Activated T-helper 1 cell treated with anti-CD3 and anti-CD28 coated beads, Interleukin-2, amount 50 U/mL, for 16 hours (primary cell): ENCODE results near the gene STRC.
"Not testable (repeated sequence)": the region's sequence is repeated elsewhere in the genome, so short reads cannot be mapped to it uniquely, and the experiment has no call there.

Source experiments
- DNase-seq, 2 donors: peaks; one replicate each; pipeline ENCODE4 v3.0.0-alpha.2; 2020; ENCODE audit warnings: low read depth in 1 of 2, low spot score in 1 of 2

STRC gene

DNA sequence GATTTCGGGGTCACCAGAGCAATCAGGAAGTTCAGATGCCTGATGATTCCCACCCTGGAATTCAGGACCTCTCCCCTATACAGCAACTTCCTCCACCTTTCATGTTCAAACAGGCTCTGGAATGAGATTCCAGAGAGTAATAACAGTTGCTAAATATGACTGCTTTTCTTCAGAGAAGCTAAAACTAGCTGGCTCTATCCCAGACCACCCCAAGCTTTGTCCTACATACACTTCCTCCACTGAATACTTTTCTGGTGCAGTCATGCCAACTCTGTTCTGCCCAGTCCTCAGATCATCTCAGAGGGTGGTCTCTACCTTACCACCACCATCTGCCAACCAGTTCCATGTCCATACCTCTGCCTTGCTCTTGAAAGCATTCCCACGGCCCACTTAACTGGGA is 52.0 kb downstream of the STRC start:
- not testable (repeated sequence) for DNase-seq

DNA sequence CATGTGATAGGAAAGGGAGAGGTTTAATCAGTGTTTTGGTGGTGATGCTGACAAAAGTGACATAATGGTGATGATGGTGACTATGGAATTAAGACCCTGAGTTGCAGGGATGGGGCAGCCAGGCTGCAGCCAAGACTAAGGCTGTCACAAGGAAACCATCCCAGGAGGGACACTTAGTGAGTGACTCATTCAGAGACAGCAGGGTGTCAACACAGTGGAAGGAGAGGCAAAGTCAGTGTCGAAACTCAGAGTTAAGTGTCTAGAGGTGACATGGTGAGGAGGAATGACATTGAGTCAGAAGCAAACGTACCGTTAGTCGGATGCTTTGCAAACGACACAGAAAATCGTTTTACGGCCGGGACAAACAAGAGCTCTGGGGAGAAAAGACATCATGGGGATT is 54.8 kb downstream of the STRC start:
- not testable (repeated sequence) for DNase-seq

DNA sequence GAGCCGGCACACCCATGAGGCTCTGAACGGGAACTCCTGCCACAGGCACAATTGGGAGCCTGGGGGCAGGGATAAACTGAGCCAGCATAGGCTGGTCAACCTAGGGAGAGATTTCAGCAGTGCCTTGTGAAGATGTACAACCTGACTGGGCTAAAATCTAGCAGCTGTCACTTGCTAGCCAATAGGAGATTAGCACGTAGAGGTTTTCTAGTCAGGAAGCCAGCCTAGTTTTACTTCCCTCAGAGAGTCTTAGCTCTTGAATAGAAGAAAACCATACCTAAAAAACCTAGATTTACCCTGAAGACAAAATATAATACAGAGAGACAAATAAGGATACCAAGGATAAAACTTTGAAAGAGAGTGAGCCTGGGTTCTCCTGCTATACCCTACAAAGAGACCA is 55.8 kb downstream of the STRC start:
- not testable (repeated sequence) for DNase-seq

DNA sequence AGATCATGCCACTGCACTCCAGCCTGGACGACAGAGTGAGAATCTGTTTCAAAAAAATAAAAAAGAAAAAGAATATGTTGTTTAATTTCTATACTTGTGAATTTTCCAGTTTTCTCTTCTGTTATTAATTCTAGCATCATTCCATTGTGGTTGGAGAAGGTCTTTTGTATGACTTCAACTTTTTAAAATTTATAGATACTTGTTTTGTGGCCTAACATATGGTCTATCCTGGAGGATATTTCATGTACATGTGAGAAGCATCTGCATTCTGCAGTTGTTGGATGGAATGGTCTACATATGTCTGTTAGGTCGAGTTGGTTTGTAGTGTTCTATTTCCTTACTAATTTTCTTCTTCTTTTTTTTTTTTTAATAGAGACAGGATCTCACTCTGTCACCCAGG is 65.6 kb downstream of the STRC start:
- no peak for DNase-seq

DNA sequence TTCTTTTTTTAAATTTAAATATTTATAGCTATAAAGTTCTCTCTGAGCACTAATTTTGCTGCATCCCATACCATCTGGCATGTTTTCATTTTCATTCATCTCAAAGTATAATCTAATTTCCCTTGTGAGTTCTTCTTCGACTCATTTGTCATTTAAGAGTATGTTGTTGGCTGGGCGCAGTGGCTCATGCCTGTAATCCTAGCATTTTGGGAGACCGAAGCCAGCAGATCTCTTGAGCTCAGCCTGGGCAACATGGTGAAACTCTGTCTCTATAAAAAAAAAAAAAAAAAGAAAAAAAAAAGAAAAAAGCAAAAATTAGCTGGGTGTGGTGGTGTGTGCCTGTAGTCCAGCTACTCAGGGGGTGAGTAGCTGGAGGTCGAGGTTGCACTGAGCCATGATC is 66.3 kb downstream of the STRC start:
- no peak for DNase-seq

DNA sequence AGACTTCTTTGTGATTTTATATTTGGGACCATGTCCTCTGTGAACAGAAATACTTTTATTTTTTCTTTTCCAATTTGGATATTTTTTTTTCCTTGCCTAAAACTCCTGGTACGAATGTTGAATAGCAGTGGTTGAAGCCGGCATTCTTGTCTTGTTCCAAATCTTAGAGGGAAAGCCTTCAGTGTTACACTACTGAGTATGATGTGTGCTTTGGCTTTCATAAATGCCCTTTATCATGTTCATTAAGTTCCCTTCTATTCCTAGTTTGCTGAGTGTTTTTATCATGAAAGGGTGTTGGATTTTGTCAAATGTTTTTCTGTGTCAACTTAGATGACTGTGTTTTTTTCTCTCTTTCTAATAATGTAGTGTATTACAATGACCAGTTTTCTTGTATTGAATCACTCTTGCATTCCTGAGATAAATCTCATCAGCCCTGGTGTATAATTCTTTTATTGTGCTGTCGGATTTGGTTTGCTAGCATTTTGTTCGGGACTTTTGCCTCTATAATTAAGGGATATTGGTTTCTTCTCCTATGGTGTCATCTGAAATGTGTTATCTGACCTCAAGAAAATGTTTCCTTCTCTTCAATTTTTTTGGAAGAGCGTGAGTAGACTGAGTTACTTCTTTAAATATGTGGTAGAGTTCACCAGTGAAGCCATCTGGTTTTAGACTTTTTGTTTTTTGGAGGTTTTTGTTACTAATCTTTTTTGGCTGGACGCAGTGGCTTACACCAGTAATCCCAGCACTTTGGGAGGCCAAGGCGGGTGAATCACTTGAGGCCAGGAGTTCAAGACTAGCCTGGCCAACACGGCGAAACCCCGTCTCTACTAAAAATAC is 67.9 kb downstream of the STRC start:
- DNase-seq = no peak
